Measurements from ENCODE around the gene PANK4.

Gene PANK4

GRCh38 chr1:2508751-2509150 lies 17.6 kb downstream of the PANK4 start:
- no peak for DNase-seq

GRCh38 chr1:2508180-2508579 lies 18.2 kb downstream of the PANK4 start:
- no peak for DNase-seq

DNA sequence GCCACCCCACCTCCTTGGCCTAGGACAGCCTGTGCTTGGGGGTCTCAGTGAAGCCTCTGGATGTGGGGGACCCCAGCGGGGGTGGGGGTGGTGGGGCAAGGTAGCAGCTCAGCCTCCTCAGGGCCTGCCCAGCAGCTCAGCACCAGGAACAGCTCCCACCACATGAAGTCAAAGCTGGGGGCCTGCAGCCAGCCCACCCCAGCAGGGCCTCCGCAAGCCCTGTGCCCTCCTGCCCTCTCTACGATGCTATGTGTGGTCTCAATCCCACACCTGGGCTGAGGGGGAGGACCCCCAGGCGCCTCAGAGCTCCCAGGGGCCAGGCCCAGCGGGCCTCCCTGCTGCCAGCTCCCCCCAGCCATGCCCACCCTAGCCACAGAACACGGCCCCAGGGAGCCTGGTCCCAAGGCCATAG lies 18.6 kb downstream of the PANK4 start:
- DNase-seq: no peak

DNA sequence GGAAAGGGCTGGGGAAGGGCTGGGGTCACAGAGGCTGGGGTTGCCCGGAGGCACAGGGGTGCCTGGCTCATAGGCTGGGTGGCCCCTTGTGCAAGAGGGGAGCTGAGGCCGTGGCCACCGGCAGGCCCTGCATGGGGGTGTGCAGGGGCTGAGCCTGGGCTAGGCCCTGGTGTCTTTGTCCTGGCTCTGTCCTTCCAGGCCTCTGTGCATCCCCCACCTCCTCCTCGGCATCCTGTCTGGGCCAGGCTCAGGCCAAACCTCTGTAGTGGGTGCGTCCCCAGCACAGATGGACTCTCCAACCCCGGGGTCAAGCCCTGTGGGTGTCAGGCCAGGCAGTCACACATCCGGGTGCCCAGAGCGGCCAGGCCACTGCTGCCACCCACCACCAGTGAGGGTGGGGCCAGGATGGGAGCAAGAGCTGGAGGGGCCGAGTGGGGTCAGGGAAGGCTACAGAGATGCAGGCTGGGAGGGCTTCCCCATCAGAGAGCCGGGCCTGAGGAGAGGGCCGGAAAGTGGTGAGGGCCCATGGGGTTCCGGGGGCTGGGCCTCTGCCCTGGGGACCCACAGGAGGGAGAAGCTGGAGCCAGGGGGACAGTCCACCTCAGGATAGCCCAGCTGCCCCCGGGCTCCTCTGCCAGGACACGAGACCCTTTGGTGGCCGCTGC lies 19.4 kb downstream of the PANK4 start:
- no peak for DNase-seq

GRCh38 chr1:2506007-2506860 lies 20.2 kb downstream of the PANK4 start:
- no peak for DNase-seq

DNA sequence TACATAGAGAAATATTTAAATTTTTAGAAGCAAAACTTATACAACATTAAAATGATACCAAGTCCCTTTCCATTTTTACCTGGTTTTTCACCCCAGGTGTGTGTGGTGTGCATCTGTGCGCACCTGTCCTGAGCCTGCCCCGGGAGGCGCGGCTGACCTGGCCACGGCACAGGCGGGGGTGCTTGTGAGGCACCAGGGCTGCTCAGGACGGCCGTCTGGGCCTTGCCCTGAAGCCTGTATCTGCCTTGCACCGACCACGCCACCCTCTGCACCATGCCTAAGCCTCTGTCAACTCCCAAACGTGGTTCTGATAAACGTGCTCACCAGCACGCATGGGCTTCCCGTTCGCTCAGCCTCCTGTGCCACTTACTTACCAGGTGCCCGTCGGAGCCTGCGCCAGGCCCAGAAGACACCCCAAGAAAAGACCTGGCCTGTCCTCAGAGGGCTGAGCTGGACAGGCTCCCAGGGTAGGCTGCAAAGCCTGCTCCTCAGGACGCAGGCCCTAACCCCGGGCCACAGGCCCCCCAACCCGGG lies 20.9 kb downstream of the PANK4 start:
- no peak for DNase-seq

DNA sequence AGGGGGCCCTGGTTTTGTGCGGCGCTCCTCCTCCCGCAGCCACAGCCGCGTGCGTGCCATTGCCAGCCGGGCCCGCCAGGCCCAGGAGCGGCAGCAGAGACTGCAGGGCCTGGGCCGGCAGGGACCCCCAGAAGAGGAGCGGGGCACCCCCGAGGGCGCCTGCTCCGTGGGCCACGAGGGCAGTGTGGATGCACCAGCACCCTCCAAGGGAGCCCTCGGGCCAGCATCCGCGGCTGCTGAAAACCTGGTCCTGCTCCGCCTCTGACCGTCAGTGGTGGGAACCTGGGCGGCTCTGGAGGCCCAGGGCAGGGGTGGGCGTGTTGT lies 21.5 kb downstream of the PANK4 start:
- no peak for DNase-seq

- no peak for DNase-seq
Observed at GRCh38 chr1:2504225-2504948, 22.0 kb downstream of the PANK4 start.

GRCh38 chr1:2503554-2504224 lies 22.7 kb downstream of the PANK4 start:
- DNase-seq: no peak

DNA sequence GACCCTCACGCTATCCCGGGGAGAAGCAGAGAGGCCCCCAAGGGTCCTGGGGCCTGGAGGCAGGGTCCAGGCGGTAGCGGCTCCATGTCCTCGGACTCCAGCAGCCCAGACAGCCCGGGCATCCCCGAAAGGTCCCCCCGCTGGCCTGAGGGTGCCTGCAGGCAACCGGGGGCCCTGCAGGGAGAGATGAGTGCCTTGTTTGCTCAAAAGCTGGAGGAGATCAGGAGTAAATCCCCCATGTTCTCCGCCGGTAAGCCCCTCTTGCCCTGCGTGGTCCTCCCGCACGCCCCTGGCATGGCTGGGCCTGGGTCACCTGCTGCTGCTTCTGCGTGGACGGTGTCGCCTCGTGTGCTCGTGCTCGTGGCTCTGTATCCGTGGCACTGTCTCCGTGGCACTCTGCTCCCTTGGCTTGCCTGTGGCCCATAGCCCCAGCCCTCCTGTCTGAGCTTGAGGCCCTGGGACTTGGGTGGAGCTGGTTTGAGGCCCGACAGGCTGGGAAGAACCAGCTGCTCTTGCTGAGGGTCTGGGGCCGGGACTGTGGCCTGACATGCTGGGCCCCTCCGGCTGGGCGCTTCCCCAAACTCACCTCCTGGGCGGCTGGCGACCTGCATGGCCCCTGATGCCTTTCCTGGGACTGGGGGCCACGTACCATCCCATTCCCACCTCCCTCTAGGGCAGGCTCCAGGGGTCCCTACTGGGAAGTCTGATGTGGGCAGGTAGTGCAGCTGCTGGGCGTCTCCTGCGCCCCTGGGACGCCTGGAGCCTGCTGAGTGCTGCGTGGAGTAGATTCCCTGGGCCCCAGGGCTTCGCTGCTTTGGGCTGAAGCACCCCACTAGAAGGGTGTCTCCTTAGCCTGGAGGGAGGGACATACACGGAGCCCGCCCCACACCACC lies 23.5 kb downstream of the PANK4 start:
- no peak for DNase-seq

DNA sequence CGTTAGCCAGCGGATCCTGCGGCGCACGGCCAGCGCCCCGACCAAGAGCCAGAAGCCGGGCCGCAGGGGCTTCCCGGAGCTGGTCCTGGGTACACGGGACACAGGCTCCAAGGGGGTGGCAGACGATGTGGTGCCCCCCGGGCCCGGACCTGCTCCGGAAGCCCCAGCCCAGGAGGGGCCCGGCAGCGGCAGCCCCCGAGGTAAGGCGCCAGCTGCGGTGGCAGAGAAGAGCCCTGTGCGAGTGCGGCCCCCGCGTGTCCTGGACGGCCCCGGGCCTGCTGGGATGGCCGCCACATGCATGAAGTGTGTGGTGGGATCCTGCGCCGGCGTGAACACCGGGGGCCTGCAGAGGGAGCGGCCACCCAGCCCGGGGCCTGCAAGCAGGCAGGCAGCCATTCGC lies 24.2 kb downstream of the PANK4 start:
- no peak for DNase-seq

DNA sequence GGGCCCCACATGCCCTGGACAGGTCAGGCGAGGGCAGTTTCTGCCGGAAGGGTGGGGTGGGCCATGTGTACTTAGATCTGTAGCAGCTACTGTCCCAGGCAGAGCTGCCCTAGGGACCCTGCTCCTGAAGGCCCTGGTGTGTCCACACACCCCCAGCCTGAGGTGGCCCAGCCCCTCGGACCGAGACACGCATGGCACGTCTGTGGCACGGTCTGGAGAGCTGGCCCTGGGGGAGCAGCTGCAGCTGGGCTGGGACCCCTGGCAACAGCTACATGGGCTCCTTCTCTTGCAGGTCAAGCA lies 24.6 kb downstream of the PANK4 start:
- DNase-seq: no peak

GRCh38 chr1:2501041-2501819 lies 25.2 kb downstream of the PANK4 start:
- DNase-seq: no peak

DNA sequence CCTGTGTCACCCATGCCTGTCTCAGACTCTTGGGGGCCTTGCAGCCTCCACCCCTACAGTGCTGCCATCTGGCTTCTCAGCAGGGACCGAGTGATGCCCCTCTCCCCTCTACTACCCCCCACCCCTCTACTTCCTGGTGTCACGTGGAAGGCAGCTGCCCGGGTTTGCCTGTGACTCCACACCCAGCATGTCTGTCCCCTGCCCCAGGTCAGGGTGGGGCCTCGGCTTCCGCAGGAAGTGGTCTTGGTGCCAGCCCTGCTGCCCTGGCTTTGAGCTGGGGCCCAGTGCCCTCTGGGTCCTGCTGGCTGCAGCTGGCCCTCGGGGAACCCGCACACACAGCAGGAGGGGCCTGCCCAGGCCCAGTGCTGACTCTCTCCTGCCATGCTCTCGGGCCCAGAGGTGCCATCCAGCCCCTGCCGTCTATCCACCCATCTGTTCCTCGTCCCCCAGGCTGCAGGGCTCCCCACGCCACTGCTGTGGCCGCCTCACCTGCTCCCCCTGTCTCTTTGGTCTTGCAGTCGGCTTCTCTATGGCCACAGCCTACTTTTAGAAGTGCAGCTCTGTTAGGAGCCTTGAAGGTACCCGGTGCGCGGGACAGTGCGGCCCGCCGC lies 26.3 kb downstream of the PANK4 start:
- no peak for DNase-seq

DNA sequence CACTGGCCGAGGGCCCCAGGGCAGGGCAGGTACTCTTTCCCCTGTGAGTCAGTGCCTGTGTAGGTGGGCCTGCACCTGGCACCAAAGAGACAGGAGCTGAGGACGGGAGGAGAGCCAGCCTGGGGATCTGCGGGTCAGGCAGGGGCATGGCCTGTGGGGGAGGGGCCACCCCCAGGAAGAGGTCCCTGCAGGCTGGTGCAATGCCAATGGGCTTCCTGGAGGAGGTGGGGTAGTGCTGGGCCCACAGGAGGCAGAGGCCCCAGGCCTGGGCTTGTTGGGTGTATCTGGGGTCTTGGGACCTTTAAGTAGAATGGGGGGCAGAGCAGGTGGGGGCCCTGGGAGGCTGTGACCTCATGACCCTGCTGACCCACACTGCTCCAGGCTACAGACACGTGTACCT lies 27.1 kb downstream of the PANK4 start:
- no peak for DNase-seq

DNA sequence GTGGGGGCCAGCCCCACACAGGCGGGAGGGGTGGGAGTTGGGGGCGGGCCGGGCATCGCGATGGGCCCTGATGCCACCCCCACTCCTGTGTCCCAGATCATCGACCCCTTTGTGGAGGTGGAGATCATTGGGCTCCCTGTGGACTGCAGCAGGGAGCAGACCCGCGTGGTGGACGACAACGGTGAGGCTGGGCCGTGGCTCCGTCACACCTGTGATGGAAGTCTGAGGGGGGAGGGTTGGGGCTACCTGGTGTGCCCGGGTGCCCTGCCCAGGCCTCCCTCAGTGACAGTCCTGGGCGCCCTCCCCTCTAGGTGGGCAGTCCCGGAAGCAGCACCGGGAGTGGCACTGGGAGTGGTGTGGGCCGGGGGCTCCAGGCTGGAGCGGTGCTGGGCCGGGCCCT lies 27.7 kb downstream of the PANK4 start:
- no peak for DNase-seq

- no peak for DNase-seq
Observed at GRCh38 chr1:2497891-2498290, 28.5 kb downstream of the PANK4 start.

- no peak for DNase-seq
Observed at GRCh38 chr1:2496746-2497145, 29.6 kb downstream of the PANK4 start.

GRCh38 chr1:2496087-2496622 lies 30.2 kb downstream of the PANK4 start:
- no peak for DNase-seq

DNA sequence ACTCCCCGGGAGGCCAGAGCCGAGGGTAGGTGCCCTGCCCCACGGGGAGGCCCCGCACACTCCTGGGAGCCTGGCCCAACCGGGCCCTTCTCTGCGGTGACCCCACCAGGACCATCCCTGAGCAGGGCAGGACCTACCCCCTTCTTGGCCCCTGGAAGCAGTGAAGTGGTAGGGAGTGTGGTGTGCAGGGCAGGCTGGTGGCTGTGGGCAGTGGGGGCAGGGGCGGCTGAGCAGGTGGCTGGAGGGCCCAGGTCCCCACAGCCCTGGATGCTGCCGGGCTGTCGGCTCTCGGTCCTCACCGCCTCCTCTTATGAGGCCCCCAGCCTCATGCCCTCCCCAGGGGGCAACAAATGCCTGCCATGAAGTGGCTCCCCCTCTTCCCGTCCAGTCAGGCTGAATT lies 30.9 kb downstream of the PANK4 start:
- DNase-seq: no peak

DNA sequence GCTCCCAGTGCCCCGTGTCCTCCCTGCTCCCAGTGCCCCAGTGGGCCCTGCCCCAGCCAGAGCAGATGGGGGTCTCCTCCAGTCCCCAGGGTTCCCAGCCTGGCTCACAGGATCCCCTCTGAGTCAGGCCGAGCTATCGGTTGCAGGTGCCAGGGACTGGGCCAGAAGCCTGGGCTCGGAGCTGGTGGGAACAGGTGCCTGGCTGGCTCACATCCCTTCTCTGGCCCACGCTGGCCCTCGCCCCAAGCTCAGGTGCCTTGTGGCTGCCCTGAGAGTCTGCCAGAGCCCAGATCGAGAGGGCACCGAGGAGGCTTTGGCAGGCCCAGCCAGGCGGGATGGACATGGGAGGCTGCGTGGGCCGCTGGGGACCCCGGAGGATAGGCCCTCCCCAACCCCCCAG lies 31.4 kb downstream of the PANK4 start:
- DNase-seq: no peak

Data from NCI-H2029 (cell line).